ENCODE data around the gene DYNLT1. TPM values are rescaled to one million over a fixed set of nuclear protein-coding genes. Genes with fewer than 3 reads are reported as not detected.

Gene DYNLT1
- total and polyA plus RNA-seq, 9 of the 15 experiments (the other 6 are each of a cell fraction or from before 2014, with no cell fraction given): 42.2 to 583 (median 127) TPM

- TF ChIP-seq MBD2 (IDR thresholded peaks at IDR 0.05; ENCODE audit: borderline replicate concordance, low read depth): no peak
- peak; percentile 88 to 92 for TF ChIP-seq MAZ (CRISPR knock-in tag; conservative IDR thresholded peaks at IDR 0.05 in 1 of 2, IDR thresholded peaks at IDR 0.05 in 1 of 2)
- TF ChIP-seq LARP7 (IDR thresholded peaks at IDR 0.05): peak; percentile 96
- TF ChIP-seq GABPB1 (CRISPR knock-in tag; IDR thresholded peaks at IDR 0.05): peak; percentile 89
- TF ChIP-seq USF2 (CRISPR knock-in tag; IDR thresholded peaks at IDR 0.05): no peak
- TF ChIP-seq BHLHE40 (IDR thresholded peaks at IDR 0.05; ENCODE audit: low read length): no peak; the same call in 1 of the 2 replicates
- TF ChIP-seq ZNF583 (CRISPR knock-in tag; IDR thresholded peaks at IDR 0.05): 0 out of 2 replicates have a peak, but pooled peaks have one; percentile 8
- TF ChIP-seq ZNF224 (CRISPR knock-in tag; IDR thresholded peaks at IDR 0.05): no peak
- peak; percentile 64; the same call in 1 of the 2 replicates for TF ChIP-seq SOX6 (IDR thresholded peaks at IDR 0.05)
- TF ChIP-seq MCM2 (IDR thresholded peaks at IDR 0.05; ENCODE audit: low read depth): no peak
- 0 out of 2 replicates have a peak, but pooled peaks have one; percentile 27 for TF ChIP-seq REST (IDR thresholded peaks at IDR 0.05; ENCODE audit: borderline replicate concordance)
- TF ChIP-seq REST (CRISPR knock-in tag; IDR thresholded peaks at IDR 0.05; ENCODE audit: low read depth): peak; percentile 86
- no peak for TF ChIP-seq RNF219 (CRISPR knock-in tag; IDR thresholded peaks at IDR 0.05)
- TF ChIP-seq ZBTB17 (CRISPR knock-in tag; IDR thresholded peaks at IDR 0.05): peak; percentile 72
Measured at GRCh38 chr6:158644231-158645063, at the start of gene DYNLT1 (continued).
